ENCODE results near the gene AGAP2.
A peak's percentile ranks its signal among the peaks of the same experiment; 100 is the strongest.
"Not testable (repeated sequence)": the region's sequence is repeated elsewhere in the genome, so short reads cannot be mapped to it uniquely, and the experiment has no call there.

The AGAP2 gene

GRCh38 chr12:57700317-57700716 is 38.2 kb downstream of the AGAP2 start:
- no peak for TF ChIP-seq ZNF274 (IDR thresholded peaks at IDR 0.05; ENCODE audit: low read depth, low read length)

DNA sequence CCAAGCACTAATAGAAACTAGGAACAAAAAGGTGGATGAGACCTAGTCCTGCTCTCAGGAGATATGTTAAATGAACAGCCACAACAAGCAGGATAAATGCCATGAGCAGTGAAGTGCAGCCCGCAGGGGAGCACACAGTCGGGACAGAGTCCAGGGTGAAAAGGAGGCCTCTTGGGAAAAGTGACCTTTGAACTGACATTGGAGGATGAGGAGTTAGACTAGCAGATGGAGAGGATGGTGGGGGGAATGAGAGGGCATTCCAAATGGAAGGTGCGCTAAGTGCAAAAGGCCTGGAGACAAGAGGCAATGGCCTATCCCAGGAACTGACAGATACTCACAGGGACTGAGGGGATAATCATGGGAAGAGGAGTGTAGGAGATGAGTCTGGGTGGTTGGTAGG is 40.1 kb downstream of the AGAP2 start:
- no peak for TF ChIP-seq ZNF274 (IDR thresholded peaks at IDR 0.05; ENCODE audit: low read depth, low read length)
- H3K4me3 ChIP-seq (ENCODE audit: low read length) = no peak overlapping the region

More at GRCh38 chr12:57700317-57700716, 38.2 kb downstream of the AGAP2 start:
- H3K4me3 ChIP-seq (ENCODE audit: low read length) = no peak overlapping the region

DNA sequence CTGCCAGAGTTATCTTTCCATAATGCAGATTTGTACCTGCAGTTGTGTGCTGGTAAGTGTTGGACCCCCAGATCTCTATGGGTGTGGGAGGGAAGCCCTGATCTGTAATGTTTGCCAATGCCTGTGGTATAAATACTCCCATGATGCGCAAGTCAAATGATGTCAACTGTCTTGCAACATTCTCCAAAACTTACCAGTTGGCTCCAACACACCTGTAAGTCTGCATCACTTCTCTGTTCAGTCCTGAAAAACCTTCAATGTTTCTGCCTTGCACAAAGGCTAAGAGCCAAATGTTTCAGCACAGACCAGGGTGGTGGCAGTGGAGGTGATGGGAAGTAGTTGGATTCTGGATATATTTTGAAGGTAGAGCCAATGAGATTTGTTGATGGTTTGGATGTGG is 41.5 kb downstream of the AGAP2 start:
- no peak for TF ChIP-seq ZNF274 (IDR thresholded peaks at IDR 0.05; ENCODE audit: low read depth, low read length)
- no peak overlapping the region for H3K4me3 ChIP-seq (ENCODE audit: low read length)

DNA sequence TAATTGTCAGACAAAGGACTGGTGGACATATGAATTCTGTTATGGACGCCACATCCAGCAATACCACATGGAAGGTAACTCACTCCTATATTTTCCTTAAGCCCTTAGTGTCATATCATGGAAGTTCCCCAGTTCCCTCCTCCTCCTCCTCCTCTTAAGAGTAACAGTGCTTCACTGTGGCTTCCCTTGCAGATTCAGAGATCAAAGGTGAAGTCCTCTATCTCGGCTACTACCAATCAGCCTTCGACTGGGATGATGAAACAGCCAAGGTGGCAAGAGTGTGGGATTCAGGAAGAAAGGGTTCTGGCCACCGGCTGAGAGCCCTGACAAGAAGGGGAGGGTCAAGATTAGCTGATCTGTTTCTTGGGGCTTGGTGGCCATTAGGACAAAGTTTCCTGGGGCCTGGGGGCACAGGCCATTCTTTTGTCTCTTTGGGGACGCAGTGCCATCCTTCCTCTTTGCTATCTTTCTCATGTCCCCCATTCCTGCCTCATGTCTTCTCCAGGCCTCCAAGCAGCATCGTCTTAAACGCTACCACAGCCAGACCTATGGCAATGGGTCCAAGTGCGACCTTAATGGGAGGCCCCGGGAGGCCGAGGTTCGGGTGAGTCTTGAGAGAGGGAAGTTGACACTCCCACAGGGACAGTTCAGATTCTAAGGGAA is 42.6 kb downstream of the AGAP2 start:
- no peak for TF ChIP-seq ZNF274 (IDR thresholded peaks at IDR 0.05; ENCODE audit: low read depth, low read length)

DNA sequence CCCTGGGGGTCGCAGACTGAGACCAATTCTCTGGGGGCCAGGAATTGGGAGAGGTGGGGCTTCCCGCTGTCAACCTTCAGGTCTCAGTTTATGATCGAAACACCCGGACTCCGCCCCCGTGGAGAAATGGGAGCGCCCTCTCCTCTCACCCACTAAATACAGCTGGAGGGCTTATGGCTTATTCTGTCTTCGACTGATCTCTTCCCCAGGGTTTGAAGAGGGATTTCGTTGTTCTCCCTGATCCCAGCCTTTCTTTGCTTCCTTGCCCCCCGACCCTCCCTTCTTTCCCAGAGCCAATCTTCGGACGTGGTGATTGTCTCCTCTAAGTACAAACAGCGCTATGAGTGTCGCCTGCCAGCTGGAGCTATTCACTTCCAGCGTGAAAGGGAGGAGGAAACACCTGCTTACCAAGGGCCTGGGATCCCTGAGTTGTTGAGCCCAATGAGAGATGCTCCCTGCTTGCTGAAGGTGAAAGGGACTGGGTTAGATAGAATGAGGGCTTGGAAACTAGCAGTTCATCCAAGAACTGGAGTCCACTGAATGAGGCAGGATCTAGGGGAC is 44.0 kb downstream of the AGAP2 start:
- H3K4me3 ChIP-seq (ENCODE audit: low read length) = peak overlapping the region; percentile 89
- no peak for TF ChIP-seq ZNF274 (IDR thresholded peaks at IDR 0.05; ENCODE audit: low read depth, low read length)

More for the DNA sequence above, 42.6 kb downstream of the AGAP2 start:
- H3K4me3 ChIP-seq (ENCODE audit: low read length) = no peak overlapping the region

DNA sequence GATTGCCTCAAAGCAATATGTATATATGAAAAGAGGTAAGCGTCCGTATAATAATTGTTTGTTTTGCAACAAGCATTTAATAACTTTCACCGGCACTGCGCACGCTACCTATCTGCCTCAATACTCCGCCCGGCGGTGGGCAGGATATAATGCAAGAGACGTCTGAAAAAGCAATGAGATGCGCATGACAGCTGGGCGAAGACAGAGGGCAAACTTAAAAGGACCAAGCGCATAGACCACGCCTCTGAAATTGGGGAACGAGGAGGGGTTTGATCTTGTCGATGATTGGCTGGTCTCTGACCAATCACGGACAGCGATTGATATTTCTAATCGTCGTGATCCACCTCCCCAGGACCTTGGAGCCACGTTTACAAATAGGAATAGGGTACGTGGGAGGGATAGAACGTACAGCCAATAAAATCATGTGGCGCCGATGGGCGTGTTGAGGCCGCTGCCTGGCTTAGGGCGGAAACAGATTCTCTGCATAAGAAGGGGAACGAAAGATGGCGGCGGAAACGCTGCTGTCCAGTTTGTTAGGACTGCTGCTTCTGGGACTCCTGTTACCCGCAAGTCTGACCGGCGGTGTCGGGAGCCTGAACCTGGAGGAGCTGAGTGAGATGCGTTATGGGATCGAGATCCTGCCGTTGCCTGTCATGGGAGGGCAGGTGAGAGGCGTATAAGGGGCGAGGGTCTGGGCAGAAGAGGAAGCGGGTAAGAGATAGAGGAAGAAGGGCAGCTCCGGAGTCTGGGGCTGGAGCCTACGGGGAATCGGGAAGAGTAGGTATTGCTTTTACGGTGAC is 44.7 kb downstream of the AGAP2 start, which contains the start of gene OS9:
Gene OS9 (plus strand): TSS at position 474 of the 800 bp plus-strand sequence. CDS start 30 bp downstream, at position 504.
- H3K4me3 ChIP-seq (ENCODE audit: low read length) = peak within 1 kb of the TSS; percentile 89
- TF ChIP-seq ZNF274 (IDR thresholded peaks at IDR 0.05; ENCODE audit: low read depth, low read length) = no peak

DNA sequence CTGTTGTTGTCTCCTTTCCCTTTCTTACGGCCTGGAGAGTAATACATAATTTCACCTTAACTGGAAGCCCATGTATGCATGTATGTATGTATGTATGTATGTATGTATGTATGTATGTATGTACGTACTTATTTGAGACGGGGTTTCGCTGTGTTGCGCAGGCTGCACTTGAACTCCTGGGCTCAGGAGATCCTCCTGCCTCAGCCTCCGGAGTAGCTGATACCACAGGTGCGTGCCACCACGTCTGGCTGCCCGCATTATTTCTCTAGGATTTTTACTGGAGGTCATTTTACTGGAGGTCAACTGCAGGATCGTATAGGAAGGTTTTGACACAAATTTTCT is 45.3 kb downstream of the AGAP2 start:
- TF ChIP-seq ZNF274 (IDR thresholded peaks at IDR 0.05; ENCODE audit: low read depth, low read length) = no peak
- H3K4me3 ChIP-seq (ENCODE audit: low read length) = no peak overlapping the region; the same call in 1 of the 2 replicates

DNA sequence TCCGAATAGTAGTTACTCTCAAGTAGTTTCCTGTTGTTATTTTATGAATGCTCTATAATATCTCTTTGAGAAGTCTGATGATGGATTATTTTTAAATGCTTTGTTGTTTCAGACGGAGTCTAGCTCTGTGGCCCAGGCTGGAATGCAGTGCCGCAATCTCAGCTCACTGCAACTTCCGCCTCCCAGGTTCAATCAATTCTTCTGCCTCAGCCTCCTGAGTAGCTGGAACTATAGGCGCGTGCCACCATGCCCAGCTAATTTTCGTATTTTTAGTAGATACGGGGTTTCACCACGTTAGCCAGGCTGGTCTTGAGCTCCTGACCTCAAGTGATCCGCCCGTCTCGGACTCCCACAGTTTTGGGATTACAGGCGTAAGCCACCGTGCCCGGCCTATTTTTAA is 46.0 kb downstream of the AGAP2 start:
- TF ChIP-seq ZNF274 (IDR thresholded peaks at IDR 0.05; ENCODE audit: low read depth, low read length) = no peak
- no peak overlapping the region for H3K4me3 ChIP-seq (ENCODE audit: low read length)

DNA sequence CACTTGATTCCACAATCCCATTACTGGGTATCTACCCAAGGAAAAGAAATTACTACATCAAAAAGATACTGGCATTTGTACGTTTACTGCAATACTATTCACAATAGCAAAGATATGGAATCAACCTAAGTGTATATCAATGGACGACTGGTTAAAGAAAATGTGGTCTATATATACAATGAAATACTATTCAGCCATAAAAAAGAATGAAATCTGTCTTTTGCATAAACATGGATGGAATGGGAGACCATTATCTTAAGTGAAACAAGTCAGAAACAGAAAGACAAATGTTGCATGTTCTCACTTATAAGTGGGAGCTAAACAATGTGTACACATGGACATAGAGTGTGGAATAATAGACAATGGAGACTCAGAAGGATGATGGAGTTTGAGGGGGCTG is 49.6 kb downstream of the AGAP2 start:
- TF ChIP-seq ZNF274 (IDR thresholded peaks at IDR 0.05; ENCODE audit: low read depth, low read length) = no peak
- no peak overlapping the region for H3K4me3 ChIP-seq (ENCODE audit: low read length)

DNA sequence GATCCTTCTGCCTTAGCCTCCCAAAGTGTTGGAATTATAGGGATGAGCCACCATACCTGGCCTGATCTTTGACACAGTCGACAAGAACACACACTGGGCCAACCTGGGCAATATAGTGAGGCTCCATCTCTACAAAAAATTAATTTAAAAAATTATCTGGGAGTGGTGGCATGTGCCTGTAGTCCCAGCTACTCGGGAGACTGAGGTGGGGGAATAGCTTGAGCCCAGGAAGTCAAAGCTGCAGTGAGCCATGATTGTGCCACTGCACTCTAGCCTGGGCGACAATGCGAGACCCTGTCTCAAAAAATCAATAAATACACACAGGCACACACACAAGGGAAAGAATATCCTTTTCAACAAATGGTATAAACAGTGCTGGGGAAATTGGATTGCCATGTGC is 50.7 kb downstream of the AGAP2 start:
- TF ChIP-seq ZNF274 (IDR thresholded peaks at IDR 0.05; ENCODE audit: low read depth, low read length) = no peak
- H3K4me3 ChIP-seq (ENCODE audit: low read length) = no peak overlapping the region

DNA sequence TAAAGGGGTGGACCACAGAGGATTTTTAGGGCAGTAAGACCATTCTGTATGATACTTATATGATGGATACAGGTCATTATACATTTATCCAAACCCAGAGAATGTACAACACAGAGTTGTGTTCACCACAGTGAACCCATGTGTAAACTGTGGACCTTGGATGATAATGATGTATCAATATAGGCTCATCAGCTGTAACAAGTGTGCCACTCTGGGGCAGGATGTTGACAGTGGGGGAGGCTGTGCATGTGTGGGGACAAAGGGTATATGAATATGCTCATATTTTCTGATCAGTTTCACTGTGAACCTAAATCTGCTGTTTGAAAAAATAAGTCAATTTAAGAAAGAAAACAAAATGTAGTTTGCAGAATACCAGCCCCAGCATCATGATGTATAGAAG is 58.8 kb downstream of the AGAP2 start:
- H3K4me3 ChIP-seq (ENCODE audit: low read length) = no peak overlapping the region

GRCh38 chr12:57677947-57678346 is 60.6 kb downstream of the AGAP2 start:
- not testable (repeated sequence) for H3K4me3 ChIP-seq (ENCODE audit: low read length)

More for the DNA sequence above, 58.8 kb downstream of the AGAP2 start:
- TF ChIP-seq ZNF274 (IDR thresholded peaks at IDR 0.05; ENCODE audit: low read depth, low read length) = no peak

DNA sequence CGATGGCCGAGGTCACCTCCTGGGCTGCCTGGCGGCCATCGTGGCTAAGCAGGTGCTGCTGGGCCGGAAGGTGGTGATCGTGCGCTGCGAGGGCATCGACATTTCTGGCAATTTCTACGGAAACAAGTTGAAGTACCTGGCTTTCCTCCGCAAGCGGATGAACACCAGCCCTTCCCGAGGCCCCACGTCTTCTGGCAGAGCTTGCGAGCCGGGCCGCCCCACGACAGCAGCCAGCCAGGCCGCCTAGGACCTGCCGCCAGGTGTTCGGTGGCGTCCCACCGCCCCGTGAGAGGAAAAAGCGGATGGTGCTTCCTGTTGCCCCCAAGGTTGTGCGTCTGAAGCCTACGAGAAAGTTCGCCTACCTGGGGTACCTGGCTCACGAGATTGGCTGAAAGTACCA is 63.9 kb downstream of the AGAP2 start:
- H3K4me3 ChIP-seq (ENCODE audit: low read length) = no peak overlapping the region
- no peak for TF ChIP-seq ZNF274 (IDR thresholded peaks at IDR 0.05; ENCODE audit: low read depth, low read length)

Data from GM08714 (cell line).